Panc1 (cell line): ENCODE results near the gene ASIC3. TPM values are rescaled to one million over a fixed set of nuclear protein-coding genes. Genes with fewer than 3 reads are reported as not detected.
A peak's percentile ranks its signal among the peaks of the same experiment; 100 is the strongest.

Source experiments
- ATAC-seq: fragments of 200-7000 bp; cut with Tn5 transposase; 2 replicates; pipeline ENCODE4 v1.9.1; 2020; ENCODE audit warnings: mild to moderate bottlenecking, moderate library complexity
- BruUV-seq: library from RNA; stranded (reverse); fragments of 400-500 nt; replicated peaks from 2 replicates; lab custom pipeline; 2021; lab: Mats Ljungman, UMichigan
- CTCF ChIA-PET: fragments of 300-600 bp; sonication (Branson Sonifier 250); formaldehyde crosslinking; loops from one replicate; lab custom pipeline; 2022; ENCODE audit warnings: antibody characterized with exemption; lab: Charles Lee
- POLR2A ChIA-PET: fragments of 300-600 bp; sonication (Branson Sonifier 250); formaldehyde crosslinking; loops from one replicate; lab custom pipeline; 2022; ENCODE audit warnings: antibody characterized with exemption; lab: Charles Lee
- DNase-seq: peaks from one replicate; pipeline ENCODE4 v3.0.0-alpha.2; 2010; ENCODE audit warnings: low read depth, low spot score
- H3K27ac ChIP-seq: 2 replicates; pipeline ENCODE4 v1.5.1; 2011; ENCODE audit warnings: mild to moderate bottlenecking, low read length, inconsistent platforms
- H3K27me3 ChIP-seq: fragments of 200-500 bp; sonication (Bioruptor generic); 2 replicates; pipeline ENCODE4 v1.6.0; 2014; ENCODE audit warnings: low read length, inconsistent platforms; ENCODE audit not compliant: control insufficient read depth, insufficient read depth
- H3K36me3 ChIP-seq: fragments of 200-500 bp; sonication (Bioruptor generic); 2 replicates; pipeline ENCODE4 v1.5.1; 2014; ENCODE audit warnings: inconsistent platforms, mild to moderate bottlenecking, low read length, moderate library complexity; ENCODE audit not compliant: control insufficient read depth, insufficient read depth
- H3K4me1 ChIP-seq: 2 replicates; pipeline ENCODE4 v1.5.1; 2011; ENCODE audit warnings: inconsistent platforms, mild to moderate bottlenecking, low read length, moderate library complexity; ENCODE audit not compliant: control insufficient read depth, insufficient read depth
- H3K4me3 ChIP-seq, 2 experiments: 2 replicates each; pipeline ENCODE4 v1.5.1; 2011 to 2012; ENCODE audit warnings: low read depth in 2 of 2, low read length in 2 of 2, mild to moderate bottlenecking in 2 of 2, inconsistent platforms in 1 of 2, moderate library complexity in 1 of 2
- H3K9me3 ChIP-seq: fragments of 200-500 bp; sonication (Bioruptor generic); 2 replicates; pipeline ENCODE4 v1.5.1; 2014; ENCODE audit warnings: low read depth, mild to moderate bottlenecking, inconsistent platforms, low read length, moderate library complexity; ENCODE audit not compliant: control insufficient read depth, insufficient read depth
- CTCF ChIP-seq: fragments of 450-650 bp; IDR thresholded peaks from 2 replicates; pipeline ENCODE4 v1.5.1; 2017; ENCODE audit warnings: mild to moderate bottlenecking
- POLR2AphosphoS5 ChIP-seq: IDR thresholded peaks from 2 replicates; pipeline ENCODE4 v1.6.1; 2012; ENCODE audit warnings: mild to moderate bottlenecking, low read depth, low read length, moderate library complexity
- REST ChIP-seq, 2 experiments: IDR thresholded peaks; 2 replicates each; pipeline ENCODE4 v1.6.1; 2011 to 2012; ENCODE audit warnings: low read depth in 2 of 2, control low read depth in 1 of 2, low read length in 1 of 2, mild to moderate bottlenecking in 1 of 2, moderate library complexity in 1 of 2; ENCODE audit not compliant: insufficient read depth in 1 of 2
- SIN3A ChIP-seq: IDR thresholded peaks from 2 replicates; pipeline ENCODE4 v1.6.1; 2012; ENCODE audit warnings: low read depth, mild to moderate bottlenecking, low read length, moderate library complexity, borderline replicate concordance; ENCODE audit not compliant: insufficient read depth
- TCF7L2 ChIP-seq: IDR thresholded peaks from 2 replicates; pipeline ENCODE4 v1.6.1; 2011; ENCODE audit warnings: mild to moderate bottlenecking, low read depth, low read length, inconsistent platforms
- in situ Hi-C: cut with HindIII; loops from 2 replicates; pipeline ENCODE4 v1.10.0; 2016; ENCODE audit warnings: low sequenced_read_pairs, low pct_unique_long_range_greater_than_20kb
- intact Hi-C: fragments of 100-400 bp; cut with micrococcal nuclease; formaldehyde crosslinking; loops from one replicate; pipeline ENCODE4 v1.10.0; 2022; ENCODE audit not compliant: unreplicated experiment
- total RNA-seq: library from RNA; stranded (reverse); gene quantifications from one replicate; pipeline ENCODE4 v1.2.1, GENCODE V29; 2021; ENCODE audit not compliant: unreplicated experiment

Gene ASIC3
- total RNA-seq, 1 experiment from 2014 or later, result 1.3 TPM

DNA sequence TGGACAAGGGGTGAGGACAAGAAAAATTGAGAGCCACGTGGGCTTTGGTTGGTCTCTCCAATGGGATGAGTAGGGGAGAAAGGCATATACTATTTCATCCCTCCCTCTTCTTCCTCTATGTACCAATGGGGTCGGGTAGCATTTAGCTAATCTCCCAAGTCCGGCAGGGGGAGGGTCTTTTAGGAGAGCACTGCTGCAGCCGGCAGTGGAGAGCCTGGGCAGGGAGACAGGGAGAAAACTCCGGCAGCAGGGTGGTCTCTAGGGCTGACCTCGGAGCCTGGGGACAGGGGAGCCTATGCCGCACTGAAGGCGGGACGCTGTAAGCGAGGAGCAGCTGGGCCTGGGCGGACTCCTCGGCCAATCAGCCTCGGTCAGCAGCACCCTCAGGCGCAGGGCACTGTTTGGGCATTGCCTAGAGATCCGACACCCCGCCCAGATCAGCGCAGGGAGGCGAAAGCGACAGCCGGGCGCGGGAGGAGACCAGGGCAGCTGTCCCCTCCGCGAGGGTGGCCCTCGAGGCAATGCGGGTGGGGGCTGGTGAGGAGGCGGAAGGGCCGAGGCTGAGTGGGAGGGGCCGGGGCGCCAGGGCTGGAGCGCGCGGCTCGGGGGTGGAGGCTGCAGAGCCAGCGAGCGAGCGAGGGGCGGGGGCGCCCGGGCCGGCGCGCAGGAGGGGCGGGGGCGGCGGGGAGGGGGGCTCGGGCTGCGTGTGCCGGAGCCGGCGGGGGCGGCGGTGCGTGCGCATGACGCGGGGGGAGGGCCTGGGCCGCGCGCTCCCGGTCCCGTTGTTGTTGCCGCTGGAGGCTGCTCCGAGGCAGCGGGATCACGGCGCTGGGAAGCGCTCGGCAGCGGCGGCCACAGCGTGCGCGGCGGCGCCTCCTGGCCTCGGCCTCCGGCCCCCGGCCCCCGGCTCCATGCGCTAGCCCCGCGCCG, 37.6 kb downstream of the ASIC3 start, which contains the start of gene AGAP3:
AGAP3 (plus strand) TSS at position 785 of the 930 bp plus-strand sequence. CDS start 267 bp downstream, outside the sequence.
- H3K4me1 ChIP-seq, result peaks cover 42% of the 10 kb centered on the region
- no peaks in the 10 kb centered on the region for H3K9me3 ChIP-seq
- DNase-seq (no peak), ATAC-seq (peak; percentile 65)
- POLR2A ChIA-PET, result interaction anchor here (1.2 kb wide), 1 partner anchor 25 kb away, joined by 6 read pairs; no protein-coding TSS in a partner anchor
- H3K27me3 ChIP-seq, result no peaks in the 10 kb centered on the region
- BruUV-seq, result no TSS peak
- H3K27ac ChIP-seq, result peak within 1 kb of the TSS; percentile 83
- CTCF ChIA-PET, result interaction anchor here (1.1 kb wide), 1 partner anchor 18 kb away, joined by 3 read pairs; no protein-coding TSS in a partner anchor
- in situ Hi-C loops (no loop called here), intact Hi-C loops (no loop called here)
- H3K36me3 ChIP-seq, result no peaks in the 10 kb centered on the region; the same call in 1 of the 2 replicates
- TF ChIP-seq TCF7L2, result no peak
- 0 out of 2 replicates have a peak, but pooled peaks have one; percentile 50 for TF ChIP-seq SIN3A
- TF ChIP-seq POLR2AphosphoS5, result peak; percentile 68
- H3K4me3 ChIP-seq, result peak within 1 kb of the TSS; percentile 88 to 93

DNA sequence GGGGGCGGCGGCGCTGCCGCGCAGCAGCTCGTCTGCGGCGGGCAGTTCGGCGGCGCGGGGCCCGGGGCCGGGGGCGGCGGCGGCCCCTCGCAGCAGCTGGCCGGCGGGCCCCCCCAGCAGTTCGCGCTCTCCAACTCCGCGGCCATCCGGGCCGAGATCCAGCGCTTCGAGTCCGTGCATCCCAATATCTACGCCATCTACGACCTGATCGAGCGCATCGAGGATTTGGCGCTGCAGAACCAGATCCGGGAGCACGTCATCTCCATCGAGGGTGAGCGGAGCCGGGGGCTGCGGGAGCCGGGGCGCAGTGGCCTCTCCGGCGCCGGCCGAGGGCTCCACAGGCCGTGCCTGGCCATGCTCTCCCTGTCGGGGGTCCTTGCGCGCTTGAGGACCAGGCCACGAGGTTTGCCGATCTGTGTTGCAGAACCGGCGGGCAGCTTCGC, 38.5 kb downstream of the ASIC3 start:
- in situ Hi-C loops, result no loop called here
- ATAC-seq (no peak), DNase-seq (no peak)
- peaks cover 44% of the 10 kb centered on the region for H3K4me1 ChIP-seq
- ChIA-PET CTCF (no interaction called here), POLR2A (no interaction called here)
- H3K27me3 ChIP-seq, result no peaks in the 10 kb centered on the region
- BruUV-seq, result no TSS peak
- TF ChIP-seq TCF7L2 (no peak), CTCF (no peak)
- no peaks in the 10 kb centered on the region; the same call in 1 of the 2 replicates for H3K36me3 ChIP-seq
- H3K9me3 ChIP-seq, result no peaks in the 10 kb centered on the region
- peak overlapping the region; percentile 77 for H3K27ac ChIP-seq
- intact Hi-C loops, result no loop called here
- H3K4me3 ChIP-seq, result peak overlapping the region; percentile 88 to 93

- Histone ChIP-seq H3K4me3 (peak overlapping the region; percentile 88 to 93), H3K4me1 (peaks cover 44% of the 10 kb centered on the region), H3K9me3 (no peaks in the 10 kb centered on the region), H3K27me3 (no peaks in the 10 kb centered on the region), H3K36me3 (no peaks in the 10 kb centered on the region; the same call in 1 of the 2 replicates), H3K27ac (peak overlapping the region; percentile 77)
- DNase-seq (no peak), ATAC-seq (peak; percentile 42)
- intact Hi-C loops, result no loop called here
- POLR2A ChIA-PET, result interaction anchor here (0.6 kb wide), 1 partner anchor 57 kb away, joined by 6 read pairs; no protein-coding TSS in a partner anchor
- peak; percentile 85; the same call in 1 of the 2 replicates for TF ChIP-seq SIN3A
- TF ChIP-seq REST (IDR thresholded peaks at IDR 0.05; ENCODE audit: insufficient read depth in 1 of 2, low read depth in 2 of 2, low read length in 1 of 2), result no peak
- TF ChIP-seq CTCF, result peak; percentile 78
- no peak for TF ChIP-seq POLR2AphosphoS5
- no peak for TF ChIP-seq TCF7L2
- CTCF ChIA-PET, result interaction anchor here (1.1 kb wide), 1 partner anchor 59 kb away, joined by 3 read pairs; no protein-coding TSS in a partner anchor
- BruUV-seq, result no TSS peak
- in situ Hi-C loops, result no loop called here
Observed at GRCh38 chr7:151087245-151088018, 39.1 kb downstream of the ASIC3 start.
